GM19328 (cell line): ENCODE measurements around the gene RABEP1.

Experiments
- ATAC-seq: cut with Tn5 transposase; IDR thresholded peaks from one replicate; pipeline ENCODE4 v1.9.1; 2021; ENCODE audit warnings: mild to moderate bottlenecking, moderate library complexity; ENCODE audit not compliant: unreplicated experiment

The RABEP1 gene

GRCh38 chr17:5355421-5356129, 73.5 kb downstream of the RABEP1 start:
- no peak for ATAC-seq

GRCh38 chr17:5361426-5361825, 79.3 kb downstream of the RABEP1 start:
- no peak for ATAC-seq

- no peak for ATAC-seq
These were observed 80.2 kb downstream of the RABEP1 start for GRCh38 chr17:5362162-5362811.

- ATAC-seq = no peak
These were observed 82.1 kb downstream of the RABEP1 start for GRCh38 chr17:5364156-5364555.

- no peak for ATAC-seq
These were observed 82.6 kb downstream of the RABEP1 start for GRCh38 chr17:5364696-5365095.

- ATAC-seq = no peak
These were observed 83.7 kb downstream of the RABEP1 start for GRCh38 chr17:5365831-5366230.

- no peak for ATAC-seq
These were observed 88.3 kb downstream of the RABEP1 start for GRCh38 chr17:5370411-5370810.

DNA sequence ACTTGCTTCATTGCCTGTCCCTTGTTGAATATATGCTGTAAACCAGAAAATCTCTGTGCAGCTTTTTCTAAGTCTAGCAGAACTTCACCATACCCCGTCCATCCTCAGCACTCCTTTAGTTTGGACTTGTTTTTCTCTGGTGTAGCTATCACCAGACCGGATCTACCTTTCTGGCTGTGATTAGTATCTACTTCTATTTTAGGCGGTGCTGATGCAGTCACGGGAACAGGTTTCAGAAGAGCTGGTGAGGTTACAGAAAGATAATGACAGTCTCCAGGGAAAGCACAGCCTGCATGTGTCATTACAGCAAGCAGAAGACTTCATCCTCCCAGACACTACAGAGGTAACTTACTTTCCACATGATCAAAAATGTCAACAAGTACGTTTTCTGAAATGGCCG, 91.0 kb downstream of the RABEP1 start:
- no peak for ATAC-seq

DNA sequence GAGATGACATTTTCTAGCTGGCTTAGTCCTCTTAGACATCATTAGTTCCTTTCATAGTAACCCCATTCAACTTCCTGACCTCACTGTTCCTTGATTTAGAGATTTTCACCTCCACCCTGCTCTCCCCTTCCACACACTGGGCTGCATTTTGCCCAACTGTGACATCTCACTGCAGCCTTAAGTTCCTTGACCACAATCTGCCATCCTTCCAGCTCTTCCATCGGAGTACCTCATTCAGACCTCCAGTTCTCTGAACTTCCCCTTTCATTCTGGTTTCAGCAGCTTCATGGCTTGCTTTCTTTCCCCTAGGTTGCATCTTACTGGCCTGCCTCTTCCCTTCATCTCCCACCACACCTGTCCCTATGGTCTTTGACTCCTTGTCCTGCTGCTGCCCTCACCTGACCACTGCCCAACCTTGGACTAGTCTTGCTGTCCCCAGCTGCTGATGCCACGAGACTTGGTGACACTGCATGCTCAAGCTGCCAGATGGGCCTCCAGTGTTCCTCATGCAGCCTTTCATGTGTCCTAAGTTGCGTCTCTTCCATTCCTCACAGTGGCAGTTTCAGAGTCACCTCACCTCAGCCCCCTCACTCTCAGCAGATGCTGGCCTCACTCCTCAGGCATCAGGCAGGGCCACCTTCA, 96.6 kb downstream of the RABEP1 start:
- no peak for ATAC-seq

- ATAC-seq = no peak
These were observed 97.4 kb downstream of the RABEP1 start for GRCh38 chr17:5379351-5380107.

DNA sequence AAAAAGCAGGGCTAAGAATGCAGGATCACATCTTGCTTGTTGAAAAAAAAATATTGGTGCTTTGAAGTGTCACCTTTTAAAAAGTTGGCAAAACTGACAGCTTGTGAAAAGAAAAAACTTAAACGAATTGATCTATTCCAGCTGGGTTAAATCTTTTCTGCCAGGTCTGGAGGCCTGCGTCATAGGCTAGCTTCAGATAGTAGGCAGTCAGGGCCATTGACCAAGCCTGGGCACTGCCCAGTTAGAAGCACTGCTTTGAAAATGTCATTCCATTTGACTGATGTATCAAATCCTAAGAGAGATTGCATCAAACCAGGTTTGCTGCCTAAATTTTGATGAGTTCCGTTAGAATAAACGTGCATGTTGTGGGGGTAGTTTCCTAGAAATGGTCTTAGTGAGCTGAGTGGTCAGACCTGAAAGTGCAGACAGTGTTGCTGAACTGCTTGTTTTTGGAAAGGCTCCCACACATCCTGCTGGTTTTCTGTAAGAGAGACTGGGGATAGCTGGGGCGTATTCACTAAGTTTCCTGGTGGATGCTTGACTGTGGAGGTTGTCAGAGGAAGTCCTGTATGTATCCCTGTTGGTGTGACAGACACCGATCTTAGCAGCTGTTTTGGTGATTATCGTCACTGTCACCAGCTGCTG, 98.5 kb downstream of the RABEP1 start:
- ATAC-seq = no peak

GRCh38 chr17:5381542-5381941, 99.5 kb downstream of the RABEP1 start:
- ATAC-seq = no peak

DNA sequence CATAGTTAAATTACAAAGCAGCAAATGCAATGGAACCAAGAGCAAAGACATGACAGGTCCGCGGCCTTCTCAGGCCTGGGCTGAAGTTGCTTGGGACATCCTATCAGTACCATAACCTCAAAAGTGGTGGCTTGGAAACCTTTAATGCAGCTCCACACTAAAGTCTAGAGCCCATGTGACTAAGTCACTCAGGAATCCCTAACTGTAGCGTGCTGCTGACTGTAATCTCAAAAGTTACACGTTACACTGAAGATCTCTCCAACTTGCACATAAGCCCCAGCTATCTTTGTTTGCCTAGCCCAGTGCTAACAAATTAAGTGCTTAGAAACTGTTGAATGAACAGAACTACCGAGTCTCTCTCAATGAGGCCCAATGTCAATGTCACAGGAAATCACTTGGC, 109.6 kb downstream of the RABEP1 start:
- no peak for ATAC-seq

GRCh38 chr17:5396612-5397011, 114.5 kb downstream of the RABEP1 start:
- no peak for ATAC-seq

DNA sequence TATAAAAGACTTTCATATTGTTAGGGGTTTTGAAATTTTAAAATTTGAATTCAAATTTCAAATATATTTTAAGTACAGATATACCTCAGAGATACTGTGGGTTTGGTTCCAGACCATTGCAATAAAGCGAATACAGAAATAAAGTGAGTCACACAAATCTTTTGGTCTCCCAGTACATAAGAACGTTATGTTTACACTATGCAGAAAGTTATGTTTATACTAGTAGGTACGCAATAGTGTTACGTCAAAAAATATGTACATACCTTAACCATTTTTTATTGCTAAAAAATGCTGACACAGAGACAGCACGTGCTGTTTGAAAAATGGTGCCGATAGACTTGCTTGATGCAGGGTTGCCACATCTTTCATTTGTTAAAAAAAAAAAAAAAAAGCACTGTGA, 117.7 kb downstream of the RABEP1 start:
- ATAC-seq = no peak

DNA sequence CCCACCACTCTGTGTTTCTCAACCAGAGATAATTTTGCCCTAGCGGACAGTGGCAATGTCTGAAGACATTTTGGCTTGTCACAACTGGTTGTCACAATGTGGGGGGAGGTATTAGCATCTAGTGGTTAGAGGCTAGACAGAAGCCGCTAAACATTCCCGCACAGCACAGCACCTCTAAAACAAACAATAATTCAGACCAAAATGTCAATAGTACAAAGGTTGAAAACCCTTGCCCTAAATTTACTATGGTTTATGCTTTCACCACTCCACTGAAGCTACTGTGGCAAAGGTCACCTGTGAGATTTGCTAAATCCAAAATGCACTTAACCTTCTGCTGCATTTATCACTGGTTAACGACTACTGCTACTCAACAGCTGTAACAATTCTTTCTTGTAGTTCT, 123.3 kb downstream of the RABEP1 start:
- no peak for ATAC-seq

GRCh38 chr17:5408186-5408585, 126.1 kb downstream of the RABEP1 start:
- ATAC-seq = no peak

DNA sequence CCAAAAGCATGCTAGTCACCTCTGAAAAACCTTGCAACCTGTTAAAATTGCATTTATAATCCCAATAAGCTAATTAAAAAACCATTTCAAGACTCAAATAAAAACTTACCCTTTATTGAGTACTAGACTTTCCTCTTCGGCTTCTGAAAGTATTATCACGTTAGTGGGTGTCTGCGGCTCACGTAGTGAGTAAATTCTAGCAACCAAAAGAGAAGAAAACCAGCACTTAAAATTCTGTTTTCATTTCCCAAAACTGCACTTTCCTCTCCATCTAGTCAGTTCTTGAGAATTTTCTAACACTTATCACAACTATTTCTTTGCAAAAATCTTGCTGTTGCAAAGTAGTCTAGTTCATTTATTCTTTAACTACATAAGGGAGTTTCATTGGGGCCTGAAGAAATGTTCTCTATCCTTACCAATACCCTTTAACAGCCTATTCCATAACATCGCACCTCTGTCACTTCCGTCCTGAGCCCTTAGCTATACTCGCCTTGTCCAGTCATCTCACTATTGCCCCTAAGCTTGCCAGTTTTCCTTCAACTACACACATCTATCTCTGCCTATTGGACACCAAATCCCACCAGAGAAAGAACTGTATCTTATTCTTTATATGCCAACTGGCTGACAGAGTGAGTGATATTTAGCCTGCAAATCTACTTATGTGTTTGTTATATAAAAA, 128.6 kb downstream of the RABEP1 start:
- ATAC-seq = no peak

- ATAC-seq = no peak
These were observed 131.6 kb downstream of the RABEP1 start for GRCh38 chr17:5413682-5414081.

- no peak for ATAC-seq
These were observed 134.8 kb downstream of the RABEP1 start for GRCh38 chr17:5416901-5417300.
